ENCODE measurements around the gene INSR.

GRCh38 chr19:7132054-7132453 is 162.2 kb downstream of the INSR start:
- TF ChIP-seq CTCF (IDR thresholded peaks at IDR 0.05) (no peak), POLR2A (IDR thresholded peaks at IDR 0.05) (no peak)
